GM18519 (cell line): Measurements from ENCODE around the gene XPO5.
A peak's percentile ranks its signal among the peaks of the same experiment; 100 is the strongest.
"Not testable (repeated sequence)": the region's sequence is repeated elsewhere in the genome, so short reads cannot be mapped to it uniquely, and the experiment has no call there.

Source experiments
- ATAC-seq: cut with Tn5 transposase; IDR thresholded peaks from one replicate; pipeline ENCODE4 v1.9.1; 2021; ENCODE audit warnings: mild to moderate bottlenecking, moderate library complexity; ENCODE audit not compliant: unreplicated experiment, low FRiP score

The XPO5 gene

DNA sequence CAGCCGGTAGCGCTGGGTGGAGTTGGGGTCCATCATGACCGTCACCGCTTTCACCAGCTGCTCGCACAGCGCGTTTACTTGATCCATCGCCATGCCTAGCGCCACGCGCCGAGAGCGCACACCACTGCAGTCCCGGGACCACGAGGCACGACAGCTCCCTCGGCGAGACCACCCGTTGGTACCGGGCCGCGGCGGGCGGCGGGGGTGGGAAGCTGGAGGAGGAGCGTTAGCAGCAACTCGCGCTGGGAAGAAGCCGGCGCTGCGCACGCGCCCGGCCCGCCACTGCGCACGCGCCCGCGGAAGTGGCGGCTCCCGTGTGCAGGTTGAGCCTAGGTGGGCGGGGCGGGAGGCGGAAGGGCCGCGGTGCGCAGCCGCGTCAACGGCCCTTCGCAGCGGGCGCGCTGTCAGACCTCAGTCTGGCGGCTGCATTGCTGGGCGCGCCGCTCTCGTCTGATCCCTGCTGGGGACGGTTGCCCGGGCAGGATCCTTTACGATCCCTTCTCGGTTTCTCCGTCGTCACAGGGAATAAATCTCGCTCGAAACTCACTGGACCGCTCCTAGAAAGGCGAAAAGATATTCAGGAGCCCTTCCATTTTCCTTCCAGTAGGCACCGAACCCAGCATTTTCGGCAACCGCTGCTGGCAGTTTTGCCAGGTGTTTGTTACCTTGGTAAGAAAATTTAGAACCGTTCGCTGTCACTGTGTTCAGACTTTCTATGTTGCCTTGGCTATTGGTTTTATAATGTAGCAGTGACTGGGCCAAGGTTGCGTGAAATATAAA lies at the start of gene XPO5, which contains the start of gene POLH:
Gene XPO5, minus strand, starts transcription at position 267 of the 780 bp plus-strand sequence. Its CDS starts 174 bp downstream, at position 93.
Gene POLH, plus strand, starts transcription at position 414 of the 780 bp plus-strand sequence. CDS start 6,135 bp downstream, outside the sequence.
- ATAC-seq = peak; percentile 86

DNA sequence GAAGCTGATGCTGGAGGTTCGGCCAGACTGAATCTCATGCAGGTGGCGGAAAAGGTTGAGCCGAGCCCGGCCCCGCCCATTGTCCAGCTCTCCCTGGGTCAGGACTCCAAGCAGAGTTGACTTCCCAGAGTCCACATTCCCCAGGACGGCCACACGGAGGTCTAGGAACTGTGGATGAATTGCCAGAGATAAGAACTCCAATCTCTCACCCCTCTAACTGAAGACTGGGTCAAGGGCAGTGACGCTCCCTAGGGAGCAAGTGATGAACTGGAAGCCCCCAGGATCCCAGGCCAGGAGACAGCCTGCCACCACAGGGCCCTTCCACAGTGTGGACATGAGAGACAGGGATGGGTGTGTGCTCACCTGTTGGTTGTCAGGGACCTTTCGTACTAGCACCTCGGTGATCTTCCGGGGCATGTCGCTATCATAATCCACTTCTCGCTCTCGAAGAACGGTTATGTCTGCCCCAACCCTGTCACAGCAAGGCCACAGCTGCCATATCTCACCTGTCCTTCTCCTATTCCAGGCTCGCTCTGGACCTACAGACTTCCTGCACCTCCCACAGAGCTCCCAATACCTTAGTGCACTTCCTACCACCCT lies 49.7 kb upstream of the XPO5 start:
- no peak for ATAC-seq

DNA sequence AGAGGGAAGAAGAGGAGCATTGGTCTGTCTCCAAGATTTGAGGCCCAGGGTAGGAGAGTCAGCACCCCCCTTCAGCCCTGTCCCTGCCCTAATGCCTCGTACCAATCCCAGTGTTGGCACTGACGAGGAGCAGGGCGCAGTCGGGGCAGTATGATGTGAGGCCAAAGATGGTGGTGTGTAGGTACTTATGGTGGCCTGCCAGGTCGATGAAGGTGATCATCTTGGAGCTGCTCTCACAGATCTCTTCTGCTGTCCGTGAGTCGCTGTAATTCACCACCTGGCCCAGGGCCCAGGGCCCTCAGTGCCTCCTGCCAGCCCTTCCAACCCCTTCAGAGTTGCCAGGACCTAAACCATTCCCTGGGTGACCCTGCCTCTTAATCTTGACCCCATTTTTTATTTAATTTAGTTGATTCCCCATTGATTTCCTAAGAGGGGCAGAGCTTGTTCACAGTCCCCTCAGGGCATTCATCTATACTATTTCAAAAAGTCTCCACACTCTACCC lies 49.0 kb upstream of the XPO5 start:
- ATAC-seq = no peak

DNA sequence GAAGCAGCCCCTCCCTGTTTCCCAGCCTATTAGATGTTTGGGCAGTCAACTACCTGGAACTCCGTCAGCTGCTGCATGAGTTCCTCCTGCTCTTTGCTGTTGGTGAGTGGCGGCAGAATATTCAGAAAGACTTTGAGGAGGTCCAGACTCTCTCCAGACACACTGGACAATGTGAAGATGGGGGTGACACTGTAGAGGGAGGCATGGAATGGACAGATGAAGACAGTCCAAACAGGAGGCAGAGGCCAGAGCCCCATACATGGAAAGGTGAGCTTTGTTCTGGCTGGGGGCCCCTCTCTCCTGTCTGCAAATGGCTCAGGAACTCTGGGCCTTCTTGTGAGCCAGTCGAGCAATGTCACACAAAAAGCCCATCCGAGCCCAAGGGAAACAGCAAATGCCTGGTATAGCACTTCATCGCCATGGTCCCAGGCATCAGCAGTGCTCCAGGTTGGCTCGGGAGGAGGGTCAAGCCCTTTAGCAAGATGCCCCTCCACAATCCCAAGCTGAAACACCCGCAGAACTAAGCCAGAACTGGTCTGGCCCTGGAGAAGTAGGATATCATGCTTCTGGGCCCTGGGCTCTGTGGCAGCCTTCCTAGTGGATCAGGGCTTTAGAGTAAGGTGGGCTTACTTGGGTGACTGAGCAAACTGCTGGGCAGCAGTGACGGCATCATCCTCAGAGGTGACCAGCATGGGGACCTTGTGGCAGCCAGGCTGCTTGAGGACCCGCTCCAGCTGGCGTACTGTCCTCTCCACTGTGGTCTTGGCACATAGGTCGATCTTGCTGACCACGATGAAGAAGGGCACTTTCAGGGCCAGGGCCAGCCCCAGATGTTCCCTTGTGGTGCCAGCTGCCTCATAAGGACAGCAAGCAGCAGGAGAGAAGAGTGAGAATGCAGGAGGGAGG lies 48.3 kb upstream of the XPO5 start:
- no peak for ATAC-seq

DNA sequence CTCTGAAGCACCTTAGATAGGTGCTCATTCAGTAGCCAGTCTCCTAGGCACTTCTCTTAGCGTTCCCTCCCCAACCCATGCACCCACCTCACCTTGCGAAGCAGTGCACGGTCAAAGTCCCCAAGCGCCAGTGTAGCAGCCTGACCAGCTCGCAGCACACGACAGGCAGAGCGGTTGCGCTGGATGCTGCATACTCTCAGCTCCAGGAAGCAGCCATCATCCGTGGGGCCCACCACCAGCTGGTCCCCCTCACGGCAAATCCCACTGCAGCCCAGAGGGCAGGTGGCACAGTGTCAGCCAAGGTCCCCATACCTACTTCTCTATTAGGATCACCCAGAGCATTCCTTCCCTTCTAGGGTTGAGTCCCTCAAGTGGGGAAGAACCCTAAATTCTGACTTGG lies 46.7 kb upstream of the XPO5 start:
- ATAC-seq = no peak

DNA sequence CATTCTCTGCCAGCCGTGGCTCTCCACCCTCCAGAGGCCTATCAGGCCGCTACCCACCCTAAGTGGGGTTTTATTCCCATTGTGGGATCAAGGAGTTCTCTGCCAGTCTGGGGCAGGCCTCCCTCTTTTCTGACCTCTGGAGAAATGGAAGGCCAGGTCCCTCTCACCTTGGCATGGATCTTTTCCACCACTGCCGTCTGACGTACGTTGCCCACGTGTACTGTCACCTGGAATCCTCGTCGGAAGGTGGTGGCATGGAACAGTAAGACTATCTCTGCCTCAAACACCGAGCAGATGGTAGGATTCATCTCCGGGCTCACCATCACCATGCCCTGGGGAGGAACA lies 46.0 kb upstream of the XPO5 start:
- no peak for ATAC-seq

DNA sequence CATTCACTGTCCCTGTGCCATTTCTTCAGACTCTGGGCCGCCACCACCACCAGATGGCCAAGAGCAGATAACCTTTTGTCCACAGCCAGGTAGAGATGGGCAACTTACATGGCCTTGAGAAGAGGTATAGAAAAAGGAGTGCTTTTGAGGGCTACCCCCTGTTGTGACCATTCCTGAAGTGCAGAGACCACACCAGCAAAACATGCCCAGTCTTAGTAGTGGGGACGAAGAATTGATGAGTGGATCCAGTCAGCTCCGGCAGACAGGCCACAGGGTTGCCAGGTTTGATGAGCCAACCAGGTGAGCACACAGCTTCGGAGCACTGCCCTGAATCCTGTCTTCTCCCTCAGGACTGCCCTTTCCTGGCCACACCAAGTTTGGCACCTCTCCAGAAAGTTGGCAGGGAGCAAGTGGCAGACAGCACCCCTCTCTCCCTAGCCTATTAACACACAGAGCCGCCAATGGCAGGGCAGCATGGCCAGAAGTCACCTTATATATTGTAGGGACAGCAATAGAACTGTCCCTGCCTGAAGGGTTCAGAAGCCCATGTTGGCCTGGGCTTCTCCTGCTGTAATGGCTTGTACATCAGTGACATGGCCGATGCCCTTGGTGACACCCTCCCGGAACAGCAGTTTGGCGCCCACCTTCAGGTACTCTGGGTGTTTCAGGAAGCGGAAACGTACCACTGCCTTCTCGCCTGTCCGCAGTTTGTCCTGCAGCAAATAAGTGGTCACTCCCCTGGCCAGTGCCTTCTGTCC lies 45.4 kb upstream of the XPO5 start:
- no peak for ATAC-seq

DNA sequence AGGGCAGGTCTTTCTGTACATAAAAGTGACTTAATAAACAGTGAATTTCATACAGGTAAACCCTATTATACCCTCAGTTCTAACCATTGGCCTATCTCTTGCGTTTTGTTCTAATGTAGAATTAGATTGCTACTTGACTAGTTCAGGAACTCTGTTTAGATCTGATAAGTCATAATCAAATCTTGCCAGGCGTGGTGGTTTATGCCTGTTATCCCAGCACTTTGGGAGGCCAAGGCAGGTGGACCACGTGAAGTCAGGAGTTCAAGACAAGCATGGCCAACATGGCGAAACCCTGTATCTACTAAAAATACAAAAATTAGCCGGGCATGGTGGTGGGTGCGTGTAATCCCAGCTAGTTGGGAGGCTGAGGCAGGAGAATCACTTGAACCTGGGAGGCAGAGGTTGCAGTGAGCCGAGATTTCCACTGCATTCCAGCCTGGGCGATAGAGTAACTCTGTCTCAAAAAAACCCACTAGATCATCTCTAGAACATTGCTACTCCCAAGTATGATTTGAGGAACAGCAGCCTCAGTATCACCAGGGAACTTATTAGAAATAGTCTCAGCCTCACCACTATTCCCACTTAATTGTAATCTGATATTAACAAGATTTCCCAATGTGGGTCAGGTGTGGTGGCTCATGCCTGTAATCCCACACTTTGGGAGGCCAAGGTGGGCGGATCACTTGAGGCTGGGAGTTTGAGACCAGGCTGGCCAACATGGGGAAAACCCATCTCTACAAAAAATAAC lies 41.1 kb upstream of the XPO5 start:
- ATAC-seq = no peak

DNA sequence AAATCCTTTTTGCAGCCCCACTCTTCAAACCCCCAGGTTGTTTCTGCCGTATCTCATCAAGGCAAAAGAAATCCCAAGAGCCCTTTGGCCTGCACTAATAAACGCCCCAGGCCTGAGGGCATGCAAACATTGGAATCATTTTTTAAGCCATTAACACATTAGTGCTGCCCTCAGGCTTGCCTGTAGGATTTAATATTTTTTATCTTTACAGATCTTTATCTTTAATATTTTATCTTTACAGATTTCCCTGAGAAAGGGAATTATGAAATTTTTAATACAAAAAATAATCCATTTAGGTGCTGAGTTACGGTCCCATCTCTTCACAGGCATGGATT lies 38.5 kb upstream of the XPO5 start:
- ATAC-seq = no peak

DNA sequence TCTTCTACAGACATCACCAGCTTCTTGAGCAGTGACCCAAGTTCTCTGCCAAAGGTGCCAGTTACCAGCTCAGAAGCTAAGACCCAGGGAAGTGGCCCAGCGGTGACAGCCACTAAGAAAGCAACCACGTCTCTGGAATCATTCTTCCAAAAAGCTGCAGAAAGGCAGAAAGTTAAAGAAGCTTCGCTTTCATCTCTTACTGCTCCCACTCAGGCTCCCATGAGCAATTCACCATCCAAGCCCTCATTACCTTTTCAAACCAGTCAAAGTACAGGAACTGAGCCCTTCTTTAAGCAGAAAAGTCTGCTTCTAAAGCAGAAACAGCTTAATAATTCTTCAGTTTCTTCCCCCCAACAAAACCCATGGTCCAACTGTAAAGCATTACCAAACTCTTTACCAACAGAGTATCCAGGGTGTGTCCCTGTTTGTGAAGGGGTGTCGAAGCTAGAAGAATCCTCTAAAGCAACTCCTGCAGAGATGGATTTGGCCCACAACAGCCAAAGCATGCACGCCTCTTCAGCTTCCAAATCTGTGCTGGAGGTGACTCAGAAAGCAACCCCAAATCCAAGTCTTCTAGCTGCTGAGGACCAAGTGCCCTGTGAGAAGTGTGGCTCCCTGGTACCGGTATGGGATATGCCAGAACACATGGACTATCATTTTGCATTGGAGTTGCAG lies 38.0 kb upstream of the XPO5 start:
- no peak for ATAC-seq

DNA sequence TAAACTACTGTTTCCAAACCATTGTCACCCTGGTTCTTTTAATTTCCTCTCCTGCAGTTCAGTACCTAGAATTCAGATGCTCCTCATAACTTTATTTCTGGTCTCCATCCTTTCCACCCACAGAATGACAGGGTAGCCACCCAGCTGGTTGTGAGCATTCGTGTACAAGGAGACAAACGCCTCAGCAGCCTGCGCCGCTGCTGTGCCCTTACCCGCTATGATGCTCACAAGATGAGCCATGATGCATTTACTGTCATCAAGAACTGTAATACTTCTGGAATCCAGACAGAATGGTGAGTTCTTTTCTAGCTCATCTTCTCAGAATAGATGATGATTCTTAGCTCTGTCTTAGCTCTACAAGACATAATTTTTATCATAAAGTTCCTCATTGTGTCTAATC lies 34.6 kb upstream of the XPO5 start:
- ATAC-seq = no peak

DNA sequence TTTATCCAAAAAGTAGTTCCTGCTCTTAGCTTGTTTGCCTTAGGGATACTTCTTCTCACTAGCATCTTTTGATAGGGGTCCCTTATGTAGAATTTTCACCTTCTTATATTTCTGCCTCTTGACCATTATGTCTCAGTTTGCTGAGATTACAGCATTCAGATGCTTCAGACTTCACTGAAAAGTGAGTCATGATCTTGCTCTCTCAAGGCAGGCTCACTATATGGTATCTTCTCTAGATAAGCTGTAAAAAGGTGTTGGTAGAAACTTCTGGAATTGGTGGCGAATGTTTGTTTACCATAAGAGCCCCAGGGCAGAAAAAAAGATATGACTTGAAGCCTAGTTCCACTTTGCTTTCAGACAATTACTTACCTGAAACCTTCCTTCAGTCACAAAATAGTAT lies 33.6 kb upstream of the XPO5 start:
- no peak for ATAC-seq

DNA sequence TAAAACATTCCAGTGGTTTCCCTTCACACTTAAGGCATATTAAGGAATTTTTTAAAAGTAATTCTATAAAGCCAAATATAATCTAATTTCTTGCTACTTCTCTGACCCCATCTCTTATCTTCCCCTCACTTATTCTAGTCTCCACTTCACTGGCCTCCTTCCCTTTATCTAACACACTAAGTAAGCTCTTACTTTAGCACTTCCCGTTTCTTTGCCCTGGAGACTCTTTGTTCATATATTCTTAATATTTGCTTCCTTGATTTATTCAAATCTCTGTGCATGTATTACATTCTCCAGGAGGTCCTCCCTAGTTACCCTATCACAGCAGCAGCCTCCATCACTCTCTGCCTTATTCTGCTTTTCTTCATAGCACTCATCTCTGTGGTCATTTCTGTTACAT lies 33.0 kb upstream of the XPO5 start:
- no peak for ATAC-seq

DNA sequence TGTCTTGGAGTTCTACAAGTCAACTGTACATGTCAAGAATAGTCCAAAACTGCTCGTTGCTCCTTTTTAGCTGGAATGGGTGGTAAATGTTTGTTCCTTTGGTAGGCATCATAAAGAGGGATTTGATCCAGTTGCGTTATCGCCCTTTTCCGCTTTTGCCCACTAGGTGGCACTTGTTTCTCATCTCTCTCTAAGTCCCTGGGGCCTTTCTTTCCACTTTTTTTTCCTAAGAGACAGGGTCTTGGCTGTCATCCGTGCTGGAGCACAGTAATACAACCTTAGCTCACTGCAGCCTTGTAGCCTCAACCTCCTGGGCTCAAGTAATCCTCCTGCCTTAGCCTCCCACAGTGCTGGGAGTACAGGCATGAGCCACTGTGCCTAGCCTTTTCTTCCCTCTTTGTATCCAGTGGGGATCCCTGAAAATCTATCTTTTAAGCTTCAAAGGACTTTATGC lies 32.5 kb upstream of the XPO5 start:
- ATAC-seq = no peak

DNA sequence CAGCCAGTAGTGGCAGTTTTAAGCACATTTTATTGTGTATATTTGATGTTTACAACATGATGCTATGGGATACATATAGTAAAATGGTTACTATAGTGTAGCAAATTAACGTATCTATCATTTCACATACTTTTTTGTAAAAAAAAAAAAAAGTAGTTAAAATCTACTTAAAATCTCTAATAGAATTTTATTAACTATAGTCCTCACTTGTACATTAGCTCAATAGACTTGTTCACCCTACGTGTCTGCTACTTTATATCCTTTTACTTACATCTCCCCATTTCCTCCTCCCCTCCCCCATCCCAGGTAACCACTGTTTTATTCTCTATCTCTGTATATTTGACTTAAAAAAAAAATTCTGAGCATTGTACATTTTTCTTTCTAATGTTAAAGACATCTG lies 30.2 kb upstream of the XPO5 start:
- ATAC-seq = no peak

DNA sequence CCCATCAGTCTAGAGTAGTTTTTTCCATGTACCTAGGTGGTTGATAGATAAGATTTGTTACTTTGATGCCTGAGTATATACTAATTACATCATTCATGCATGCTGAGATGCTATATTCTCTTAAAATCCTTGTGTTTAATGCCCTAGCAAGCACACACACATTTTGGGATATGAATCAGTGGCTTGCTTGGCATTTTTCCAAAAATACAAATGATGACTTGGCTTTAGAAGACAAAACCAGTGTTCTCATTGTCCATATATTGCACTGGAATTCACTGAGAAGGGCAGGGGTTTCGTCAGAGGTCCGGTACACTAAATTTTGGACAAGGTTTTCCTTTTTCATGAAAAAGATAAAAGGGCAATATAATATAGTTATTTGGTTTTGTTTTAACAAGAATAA lies 28.3 kb upstream of the XPO5 start:
- no peak for ATAC-seq

DNA sequence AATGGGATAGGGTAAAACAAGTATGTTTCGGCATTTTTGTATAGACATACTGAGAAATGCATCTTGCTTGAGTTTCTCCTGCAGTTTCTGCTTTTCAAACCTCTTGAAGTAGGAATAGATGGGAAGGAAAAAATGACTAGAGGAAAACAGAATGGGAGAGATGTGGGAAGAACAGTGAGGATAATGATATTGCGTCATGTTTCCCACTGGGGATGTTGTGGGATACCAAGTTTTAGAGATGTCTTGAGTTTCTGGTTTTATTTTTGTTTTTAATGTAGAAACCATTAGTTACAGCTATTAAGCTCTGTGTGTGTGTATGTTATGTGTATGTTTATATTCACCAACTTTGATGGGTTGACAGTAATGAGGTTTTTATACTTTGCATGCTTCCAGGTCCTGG lies 24.8 kb upstream of the XPO5 start:
- no peak for ATAC-seq

DNA sequence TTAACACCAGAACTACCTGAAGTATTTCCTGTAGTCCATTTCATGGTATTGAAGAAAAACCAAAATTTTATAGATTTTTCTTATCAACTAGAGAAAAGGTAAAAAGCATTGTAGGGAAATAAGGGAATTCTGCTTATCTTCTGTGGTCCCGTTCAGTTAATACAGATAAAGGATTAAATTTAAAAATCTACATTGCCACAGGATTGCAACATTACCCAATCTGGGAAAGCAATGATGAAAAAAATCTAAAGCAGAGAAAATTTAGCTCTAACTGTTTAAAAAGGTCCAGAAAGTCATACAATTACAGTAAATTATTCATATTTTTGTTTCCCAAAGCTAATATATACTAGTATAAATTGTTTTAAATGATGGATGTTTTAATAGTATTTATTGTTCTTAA lies 18.1 kb upstream of the XPO5 start:
- no peak for ATAC-seq

DNA sequence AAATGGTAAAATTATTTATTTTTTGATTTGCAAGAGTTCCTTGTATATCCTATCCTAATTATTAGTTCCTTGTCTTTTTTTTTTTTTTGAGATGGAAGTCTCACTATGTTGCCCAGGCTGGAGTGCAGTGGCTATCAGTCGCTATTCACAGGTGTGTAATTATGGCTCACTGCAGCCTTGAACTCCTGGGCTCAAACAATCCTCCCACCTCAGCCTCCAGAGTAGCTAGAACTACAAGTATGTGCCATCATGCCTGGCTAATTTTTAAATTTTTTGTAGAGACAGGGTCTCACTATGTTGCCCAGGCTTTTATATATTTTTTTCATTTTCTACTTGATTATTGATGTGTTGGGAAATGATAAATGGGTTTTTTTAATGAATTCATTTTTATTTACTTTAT lies 13.7 kb upstream of the XPO5 start:
- ATAC-seq = not testable (repeated sequence)
